NK-92 (cell line): ENCODE results near the gene PLXNB1.

ENCODE experiments used
- DNase-seq: peaks from one replicate; lab custom pipeline; 2025; ENCODE audit not compliant: unreplicated experiment; lab: John Stamatoyannopoulos, UW

Gene PLXNB1

GRCh38 chr3:48435223-48435595 lies 5.3 kb upstream of the PLXNB1 start:
- no peak for DNase-seq

- DNase-seq: no peak
Measured at GRCh38 chr3:48434591-48435222, 4.8 kb upstream of the PLXNB1 start.

- DNase-seq: no peak
Measured at GRCh38 chr3:48433472-48434118, 3.7 kb upstream of the PLXNB1 start.

GRCh38 chr3:48432411-48433371 lies 2.8 kb upstream of the PLXNB1 start:
- DNase-seq: no peak

- no peak for DNase-seq
Measured at GRCh38 chr3:48431224-48432029, 1.5 kb upstream of the PLXNB1 start.

- DNase-seq: no peak
Measured at GRCh38 chr3:48430708-48431101, 819 bp upstream of the PLXNB1 start.

GRCh38 chr3:48429317-48429959 lies 448 bp downstream of the PLXNB1 start:
- DNase-seq: no peak

- DNase-seq: no peak
Measured at GRCh38 chr3:48428572-48429316, 1.1 kb downstream of the PLXNB1 start.

- no peak for DNase-seq
Measured at GRCh38 chr3:48428088-48428571, 1.8 kb downstream of the PLXNB1 start.

GRCh38 chr3:48427630-48427962 lies 2.3 kb downstream of the PLXNB1 start:
- DNase-seq: no peak

- DNase-seq: no peak
Measured at GRCh38 chr3:48426944-48427629, 2.8 kb downstream of the PLXNB1 start.

- no peak for DNase-seq
Measured at GRCh38 chr3:48426401-48426909, 3.4 kb downstream of the PLXNB1 start.

- no peak for DNase-seq
Measured at GRCh38 chr3:48425281-48425812, 4.5 kb downstream of the PLXNB1 start.

- DNase-seq: no peak
Measured at GRCh38 chr3:48423883-48424695, 5.8 kb downstream of the PLXNB1 start.

GRCh38 chr3:48423241-48423882 lies 6.5 kb downstream of the PLXNB1 start:
- DNase-seq: no peak

GRCh38 chr3:48422681-48423080 lies 7.2 kb downstream of the PLXNB1 start:
- DNase-seq: no peak

- no peak for DNase-seq
Measured at GRCh38 chr3:48422272-48422671, 7.6 kb downstream of the PLXNB1 start.
